Liver (tissue), 9 donors: ENCODE results near the gene KDELR3. TPM values are rescaled to one million over a fixed set of nuclear protein-coding genes. Genes with fewer than 3 reads are reported as not detected.

ENCODE experiments used
- DNase-seq: peaks from one replicate; pipeline ENCODE4 v3.0.0-alpha.2; 2017; ENCODE audit warnings: low spot score
- H3K27ac ChIP-seq, 2 donors: one replicate each; pipeline ENCODE4 v1.7.0; 2013; ENCODE audit warnings: inconsistent platforms in 2 of 2, low read length in 2 of 2, control low read depth in 1 of 2, low read depth in 1 of 2, mild to moderate bottlenecking in 1 of 2
- H3K27me3 ChIP-seq, 4 donors: one replicate each; pipeline versions ENCODE4 v1.6.1 to v1.7.0; 2013; ENCODE audit warnings: low read length in 3 of 4, inconsistent platforms in 1 of 4, mild to moderate bottlenecking in 1 of 4, moderate library complexity in 1 of 4; ENCODE audit not compliant: control insufficient read depth in 4 of 4, insufficient read depth in 4 of 4
- H3K36me3 ChIP-seq, 4 donors: one replicate each; pipeline versions ENCODE4 v1.6.1 to v1.7.0; 2013; ENCODE audit warnings: low read length in 3 of 4, mild to moderate bottlenecking in 3 of 4, low read depth in 1 of 4, moderate library complexity in 1 of 4; ENCODE audit not compliant: control insufficient read depth in 4 of 4, insufficient read depth in 3 of 4
- H3K4me1 ChIP-seq, 4 donors: one replicate each; pipeline versions ENCODE4 v1.6.1 to v1.7.0; 2013; ENCODE audit warnings: low read length in 3 of 4, mild to moderate bottlenecking in 3 of 4, moderate library complexity in 1 of 4; ENCODE audit not compliant: control insufficient read depth in 4 of 4, insufficient read depth in 4 of 4
- H3K4me3 ChIP-seq, 3 donors: one replicate each; pipeline versions ENCODE4 v1.6.1 to v1.7.0; 2013; ENCODE audit warnings: low read length in 3 of 3, control low read depth in 1 of 3, low read depth in 1 of 3, mild to moderate bottlenecking in 1 of 3
- H3K9ac ChIP-seq, 2 donors: one replicate each; pipeline ENCODE4 v1.7.0; 2013; ENCODE audit warnings: low read length in 2 of 2, mild to moderate bottlenecking in 2 of 2, moderate library complexity in 2 of 2, control low read depth in 1 of 2, low read depth in 1 of 2
- H3K9me3 ChIP-seq, 4 donors: one replicate each; pipeline versions ENCODE4 v1.6.1 to v1.7.0; 2013; ENCODE audit warnings: low read length in 3 of 4; ENCODE audit not compliant: control insufficient read depth in 4 of 4
- FOXA2 ChIP-seq: IDR thresholded peaks from 2 replicates; pipeline ENCODE4 v1.6.1; 2016; ENCODE audit warnings: antibody characterized with exemption
- GABPA ChIP-seq, 2 donors: IDR thresholded peaks in 1 of 2; conservative IDR thresholded peaks in 1 of 2; 2 replicates each; pipeline ENCODE4 v1.6.1; 2016; ENCODE audit warnings: antibody characterized with exemption in 2 of 2, mild to moderate bottlenecking in 1 of 2, moderate library complexity in 1 of 2
- HNF4A ChIP-seq, 2 donors: conservative IDR thresholded peaks; 2 replicates each; pipeline ENCODE4 v1.6.1; 2016; ENCODE audit warnings: antibody characterized with exemption in 2 of 2, mild to moderate bottlenecking in 2 of 2
- HNF4G ChIP-seq: IDR thresholded peaks from 2 replicates; pipeline ENCODE4 v1.6.1; 2016; ENCODE audit warnings: antibody characterized with exemption
- JUND ChIP-seq, 2 donors: IDR thresholded peaks; 2 replicates each; pipeline ENCODE4 v1.6.1; 2016; ENCODE audit warnings: antibody characterized with exemption in 2 of 2
- RAD21 ChIP-seq, 2 donors: IDR thresholded peaks; 2 replicates each; pipeline ENCODE4 v1.6.1; 2016; ENCODE audit warnings: antibody characterized with exemption in 2 of 2, mild to moderate bottlenecking in 2 of 2
- RXRA ChIP-seq, 2 donors: IDR thresholded peaks; 2 replicates each; pipeline ENCODE4 v1.6.1; 2017 to 2018; ENCODE audit warnings: antibody characterized with exemption in 2 of 2, mild to moderate bottlenecking in 1 of 2
- SP1 ChIP-seq: IDR thresholded peaks from 2 replicates; pipeline ENCODE4 v1.6.1; 2018; ENCODE audit warnings: antibody characterized with exemption, mild to moderate bottlenecking
- TAF1 ChIP-seq: conservative IDR thresholded peaks from 2 replicates; pipeline ENCODE4 v1.6.1; 2016; ENCODE audit warnings: antibody characterized with exemption, mild to moderate bottlenecking
- YY1 ChIP-seq: IDR thresholded peaks from 2 replicates; pipeline ENCODE4 v1.6.1; 2016; ENCODE audit warnings: antibody characterized with exemption, mild to moderate bottlenecking
- WGBS: extraction: QIAGEN DNeasy Blood & Tissue Kit; methylation state at CpG from one replicate; pipeline ENCODE4 v1.1.7; 2013; 5-methylcytosine and 5-hydroxymethylcytosine counted together
- polyA plus RNA-seq, 2 donors: library from polyadenylated mRNA; stranded (reverse) in 1 of 2; unstranded in 1 of 2; fragments of 200-250 nt in 1 of 2; fragments of >200 nt in 1 of 2; fragmentation: Nextera tagmentation in 1 of 2; extraction: Ambion mirVana in 1 of 2; gene quantifications; one replicate each; pipeline versions ENCODE4 v1.2.1 to v1.2.3, GENCODE V29; 2013 to 2015
- total RNA-seq, 2 donors: library from RNA; depleted of rRNA; stranded (reverse); fragments of >200 nt; gene quantifications; one replicate each; pipeline ENCODE4 v1.2.3, GENCODE V29; 2014
- TF ChIP-seq, protein P1 (sequence below): fragments of 150-350 bp; IDR thresholded peaks from 2 replicates; pipeline ENCODE4 v1.5.1; 2017; ENCODE audit warnings: improper control_type of control experiment, low read depth, low read length; ENCODE audit not compliant: missing input control
- TF ChIP-seq, protein P2 (sequence below): IDR thresholded peaks from 2 replicates; pipeline ENCODE4 v1.6.1; 2016; ENCODE audit warnings: antibody characterized with exemption, mild to moderate bottlenecking
- TF ChIP-seq, protein P3 (sequence below): IDR thresholded peaks from 2 replicates; pipeline ENCODE4 v1.6.1; 2016; ENCODE audit warnings: antibody characterized with exemption
- donor health status: healthy.
- donor health status: healthy.
- donor health status: healthy.
- donor health status: healthy.
- donor health status: healthy.

Gene KDELR3
- total and polyA plus RNA-seq, 4 donors = 3.5 to 12.8 (median 9.5) TPM

DNA sequence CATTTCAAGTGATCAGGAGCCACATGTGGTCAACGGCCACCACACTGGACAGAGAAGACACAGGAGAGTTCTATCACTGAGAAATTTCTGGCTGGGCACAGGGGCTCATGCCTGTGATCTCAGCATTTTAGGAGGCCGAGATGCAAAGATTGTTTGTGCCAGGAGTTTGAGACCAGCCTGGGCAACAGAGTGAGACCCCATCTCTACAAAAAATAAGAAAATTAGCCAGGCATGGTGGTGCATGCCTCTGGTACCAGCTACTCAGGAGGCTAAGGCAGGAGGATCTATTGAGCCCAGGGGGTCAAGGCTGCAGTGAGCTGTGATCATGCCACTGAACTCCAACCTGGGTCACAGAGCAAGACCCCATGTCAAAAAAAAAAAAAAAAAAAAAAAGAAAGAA, 39.2 kb upstream of the KDELR3 start (continued):
- TF ChIP-seq, protein P1, sequence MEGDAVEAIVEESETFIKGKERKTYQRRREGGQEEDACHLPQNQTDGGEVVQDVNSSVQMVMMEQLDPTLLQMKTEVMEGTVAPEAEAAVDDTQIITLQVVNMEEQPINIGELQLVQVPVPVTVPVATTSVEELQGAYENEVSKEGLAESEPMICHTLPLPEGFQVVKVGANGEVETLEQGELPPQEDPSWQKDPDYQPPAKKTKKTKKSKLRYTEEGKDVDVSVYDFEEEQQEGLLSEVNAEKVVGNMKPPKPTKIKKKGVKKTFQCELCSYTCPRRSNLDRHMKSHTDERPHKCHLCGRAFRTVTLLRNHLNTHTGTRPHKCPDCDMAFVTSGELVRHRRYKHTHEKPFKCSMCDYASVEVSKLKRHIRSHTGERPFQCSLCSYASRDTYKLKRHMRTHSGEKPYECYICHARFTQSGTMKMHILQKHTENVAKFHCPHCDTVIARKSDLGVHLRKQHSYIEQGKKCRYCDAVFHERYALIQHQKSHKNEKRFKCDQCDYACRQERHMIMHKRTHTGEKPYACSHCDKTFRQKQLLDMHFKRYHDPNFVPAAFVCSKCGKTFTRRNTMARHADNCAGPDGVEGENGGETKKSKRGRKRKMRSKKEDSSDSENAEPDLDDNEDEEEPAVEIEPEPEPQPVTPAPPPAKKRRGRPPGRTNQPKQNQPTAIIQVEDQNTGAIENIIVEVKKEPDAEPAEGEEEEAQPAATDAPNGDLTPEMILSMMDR = no peak
- no peak for TF ChIP-seq TAF1
- no peak for TF ChIP-seq HNF4G

DNA sequence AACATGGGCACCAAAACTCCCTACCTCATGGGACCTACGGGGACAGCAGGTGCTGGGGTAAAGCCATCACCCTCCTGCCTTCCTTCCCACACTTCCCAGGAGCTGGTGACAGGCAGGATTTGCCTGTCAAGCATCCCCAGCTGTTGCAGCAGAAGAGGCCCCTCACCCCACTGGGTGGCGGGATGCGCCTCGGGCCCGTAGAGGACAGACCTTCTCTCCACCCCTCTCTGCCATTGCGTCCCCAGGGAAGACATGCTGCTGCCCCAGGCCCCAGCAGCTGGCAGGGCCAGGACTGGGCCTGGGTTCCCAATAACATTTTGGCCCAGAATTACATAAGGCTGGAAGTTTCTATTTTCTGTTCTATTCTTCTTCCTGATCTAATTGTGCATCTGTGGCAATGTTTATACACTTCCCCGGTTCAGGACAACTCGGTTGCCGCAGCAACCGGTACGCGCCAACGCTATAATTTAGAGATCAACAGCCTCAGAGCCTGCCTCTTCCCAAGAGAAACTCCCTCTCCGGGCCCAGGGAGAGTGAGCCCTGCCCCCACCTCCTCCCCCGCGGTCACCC, 38.3 kb upstream of the KDELR3 start:
- no peak overlapping the region for H3K27ac ChIP-seq
- peaks cover 0 to 4% (median 1%) of the 10 kb centered on the region in 4 donors for H3K4me1 ChIP-seq
- no peak overlapping the region for H3K9ac ChIP-seq
- H3K9me3 ChIP-seq = no peaks in the 10 kb centered on the region
- no peaks in the 10 kb centered on the region for H3K27me3 ChIP-seq
- WGBS = 78% methylated on average over 16 of the region's 16 CpGs
- DNase-seq = no peak
- no peak overlapping the region for H3K4me3 ChIP-seq
- no peaks in the 10 kb centered on the region for H3K36me3 ChIP-seq
- TF ChIP-seq, protein P2, sequence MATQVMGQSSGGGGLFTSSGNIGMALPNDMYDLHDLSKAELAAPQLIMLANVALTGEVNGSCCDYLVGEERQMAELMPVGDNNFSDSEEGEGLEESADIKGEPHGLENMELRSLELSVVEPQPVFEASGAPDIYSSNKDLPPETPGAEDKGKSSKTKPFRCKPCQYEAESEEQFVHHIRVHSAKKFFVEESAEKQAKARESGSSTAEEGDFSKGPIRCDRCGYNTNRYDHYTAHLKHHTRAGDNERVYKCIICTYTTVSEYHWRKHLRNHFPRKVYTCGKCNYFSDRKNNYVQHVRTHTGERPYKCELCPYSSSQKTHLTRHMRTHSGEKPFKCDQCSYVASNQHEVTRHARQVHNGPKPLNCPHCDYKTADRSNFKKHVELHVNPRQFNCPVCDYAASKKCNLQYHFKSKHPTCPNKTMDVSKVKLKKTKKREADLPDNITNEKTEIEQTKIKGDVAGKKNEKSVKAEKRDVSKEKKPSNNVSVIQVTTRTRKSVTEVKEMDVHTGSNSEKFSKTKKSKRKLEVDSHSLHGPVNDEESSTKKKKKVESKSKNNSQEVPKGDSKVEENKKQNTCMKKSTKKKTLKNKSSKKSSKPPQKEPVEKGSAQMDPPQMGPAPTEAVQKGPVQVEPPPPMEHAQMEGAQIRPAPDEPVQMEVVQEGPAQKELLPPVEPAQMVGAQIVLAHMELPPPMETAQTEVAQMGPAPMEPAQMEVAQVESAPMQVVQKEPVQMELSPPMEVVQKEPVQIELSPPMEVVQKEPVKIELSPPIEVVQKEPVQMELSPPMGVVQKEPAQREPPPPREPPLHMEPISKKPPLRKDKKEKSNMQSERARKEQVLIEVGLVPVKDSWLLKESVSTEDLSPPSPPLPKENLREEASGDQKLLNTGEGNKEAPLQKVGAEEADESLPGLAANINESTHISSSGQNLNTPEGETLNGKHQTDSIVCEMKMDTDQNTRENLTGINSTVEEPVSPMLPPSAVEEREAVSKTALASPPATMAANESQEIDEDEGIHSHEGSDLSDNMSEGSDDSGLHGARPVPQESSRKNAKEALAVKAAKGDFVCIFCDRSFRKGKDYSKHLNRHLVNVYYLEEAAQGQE = no peak
- TF ChIP-seq HNF4A (conservative IDR thresholded peaks at IDR 0.05) = no peak
- TF ChIP-seq RXRA (IDR thresholded peaks at IDR 0.05) = no peak
- TF ChIP-seq YY1 = no peak
- TF ChIP-seq, protein P1 = no peak
- no peak for TF ChIP-seq TAF1
- no peak for TF ChIP-seq JUND (IDR thresholded peaks at IDR 0.05)
- TF ChIP-seq SP1 = no peak
- no peak for TF ChIP-seq GABPA (IDR thresholded peaks at IDR 0.05 in 1 of 2, conservative IDR thresholded peaks at IDR 0.05 in 1 of 2)
- no peak for TF ChIP-seq HNF4G
- no peak for TF ChIP-seq RAD21 (IDR thresholded peaks at IDR 0.05)
- TF ChIP-seq, protein P3, sequence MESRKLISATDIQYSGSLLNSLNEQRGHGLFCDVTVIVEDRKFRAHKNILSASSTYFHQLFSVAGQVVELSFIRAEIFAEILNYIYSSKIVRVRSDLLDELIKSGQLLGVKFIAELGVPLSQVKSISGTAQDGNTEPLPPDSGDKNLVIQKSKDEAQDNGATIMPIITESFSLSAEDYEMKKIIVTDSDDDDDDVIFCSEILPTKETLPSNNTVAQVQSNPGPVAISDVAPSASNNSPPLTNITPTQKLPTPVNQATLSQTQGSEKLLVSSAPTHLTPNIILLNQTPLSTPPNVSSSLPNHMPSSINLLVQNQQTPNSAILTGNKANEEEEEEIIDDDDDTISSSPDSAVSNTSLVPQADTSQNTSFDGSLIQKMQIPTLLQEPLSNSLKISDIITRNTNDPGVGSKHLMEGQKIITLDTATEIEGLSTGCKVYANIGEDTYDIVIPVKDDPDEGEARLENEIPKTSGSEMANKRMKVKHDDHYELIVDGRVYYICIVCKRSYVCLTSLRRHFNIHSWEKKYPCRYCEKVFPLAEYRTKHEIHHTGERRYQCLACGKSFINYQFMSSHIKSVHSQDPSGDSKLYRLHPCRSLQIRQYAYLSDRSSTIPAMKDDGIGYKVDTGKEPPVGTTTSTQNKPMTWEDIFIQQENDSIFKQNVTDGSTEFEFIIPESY = no peak
- TF ChIP-seq FOXA2 = no peak
